ENCODE measurements around the gene PEAK1.

PEAK1 gene

DNA sequence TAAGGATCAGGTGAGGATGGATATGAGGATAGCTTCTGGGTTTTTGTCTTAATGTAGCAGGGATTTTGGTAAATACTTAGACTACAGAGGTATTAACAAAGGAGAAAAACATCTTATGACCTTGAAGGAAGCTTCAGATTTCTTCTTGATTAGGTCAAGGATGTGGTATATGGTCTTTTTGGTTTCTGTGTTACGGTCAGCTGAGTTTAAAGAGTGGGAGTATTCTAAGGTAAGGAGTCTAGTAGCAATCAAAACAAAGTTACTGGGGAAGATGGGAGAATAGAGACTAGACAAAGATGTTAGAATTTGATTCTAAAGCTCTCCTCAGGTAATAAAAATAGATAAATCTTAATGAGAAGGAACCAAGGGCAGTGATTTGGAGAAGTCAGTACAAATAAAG, 7.0 kb upstream of the PEAK1 start:
- H3K4me3 ChIP-seq (ENCODE audit: low read depth, low read length) = no peak overlapping the region
- no peak for DNase-seq (ENCODE audit: low read depth)
- no peak for TF ChIP-seq CTCF (IDR thresholded peaks at IDR 0.05; ENCODE audit: control insufficient read depth, extremely low read depth, insufficient read depth)

DNA sequence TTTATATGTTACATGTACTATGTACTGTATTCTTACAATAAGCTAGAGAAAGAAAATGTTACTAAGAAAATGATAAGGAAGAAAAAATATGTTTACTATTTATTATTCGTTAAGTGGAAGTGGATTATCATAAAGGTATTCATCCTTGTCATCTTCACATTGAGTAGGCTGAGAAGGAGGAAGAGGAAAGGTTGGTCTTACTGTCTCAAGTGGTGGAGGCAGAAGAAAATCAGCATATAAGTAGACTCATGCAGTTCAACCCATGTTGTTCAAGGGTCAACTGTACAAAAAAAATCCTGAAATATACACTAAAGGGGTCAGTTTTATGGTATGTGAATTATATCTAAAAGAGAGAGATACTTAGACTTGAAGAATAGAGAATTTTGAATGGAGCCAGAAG, 6.5 kb upstream of the PEAK1 start:
- TF ChIP-seq CTCF (IDR thresholded peaks at IDR 0.05; ENCODE audit: control insufficient read depth, extremely low read depth, insufficient read depth) = no peak
- H3K4me3 ChIP-seq (ENCODE audit: low read depth, low read length) = no peak overlapping the region
- no peak for DNase-seq (ENCODE audit: low read depth)

DNA sequence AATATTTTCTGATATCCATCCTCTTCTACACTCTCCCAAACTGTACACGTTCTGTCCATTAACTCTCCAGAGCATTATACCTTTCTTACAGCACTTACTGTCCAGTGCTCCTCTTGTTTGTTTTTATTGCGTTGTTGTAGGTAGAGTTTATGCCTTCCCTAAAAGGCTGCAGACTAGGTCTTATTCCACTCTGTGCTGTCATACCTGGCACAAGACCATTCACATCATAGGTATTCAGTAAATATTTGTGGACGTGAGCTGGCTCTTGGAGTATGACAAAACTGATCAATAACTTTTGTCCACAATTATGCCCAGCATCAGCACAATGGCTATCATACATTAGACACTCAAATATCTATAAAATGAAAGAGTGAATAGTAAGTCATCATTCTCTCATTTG, 5.2 kb upstream of the PEAK1 start:
- TF ChIP-seq CTCF (IDR thresholded peaks at IDR 0.05; ENCODE audit: control insufficient read depth, extremely low read depth, insufficient read depth) = no peak
- peak; percentile 38 for DNase-seq (ENCODE audit: low read depth)
- H3K4me3 ChIP-seq (ENCODE audit: low read depth, low read length) = no peak overlapping the region

DNA sequence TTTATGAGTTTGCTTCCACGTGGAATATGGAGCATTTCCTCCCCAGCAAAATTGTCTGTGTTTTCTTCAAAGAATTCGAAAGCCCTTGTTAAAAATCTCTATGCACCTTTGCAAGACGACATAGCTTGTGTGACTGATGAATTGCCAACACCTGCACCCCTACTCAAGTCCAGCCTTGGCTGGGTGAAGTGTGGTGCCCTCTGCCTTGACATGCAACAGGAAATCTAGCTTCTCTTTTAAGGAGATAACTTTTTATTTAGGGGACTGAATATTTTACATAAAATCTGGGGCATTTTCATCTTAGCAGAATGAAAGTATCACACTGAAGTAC, 1.4 kb upstream of the PEAK1 start:
- peak overlapping the region; percentile 68 for H3K4me3 ChIP-seq (ENCODE audit: low read depth, low read length)
- no peak for TF ChIP-seq CTCF (IDR thresholded peaks at IDR 0.05; ENCODE audit: control insufficient read depth, extremely low read depth, insufficient read depth)
- no peak for DNase-seq (ENCODE audit: low read depth)

DNA sequence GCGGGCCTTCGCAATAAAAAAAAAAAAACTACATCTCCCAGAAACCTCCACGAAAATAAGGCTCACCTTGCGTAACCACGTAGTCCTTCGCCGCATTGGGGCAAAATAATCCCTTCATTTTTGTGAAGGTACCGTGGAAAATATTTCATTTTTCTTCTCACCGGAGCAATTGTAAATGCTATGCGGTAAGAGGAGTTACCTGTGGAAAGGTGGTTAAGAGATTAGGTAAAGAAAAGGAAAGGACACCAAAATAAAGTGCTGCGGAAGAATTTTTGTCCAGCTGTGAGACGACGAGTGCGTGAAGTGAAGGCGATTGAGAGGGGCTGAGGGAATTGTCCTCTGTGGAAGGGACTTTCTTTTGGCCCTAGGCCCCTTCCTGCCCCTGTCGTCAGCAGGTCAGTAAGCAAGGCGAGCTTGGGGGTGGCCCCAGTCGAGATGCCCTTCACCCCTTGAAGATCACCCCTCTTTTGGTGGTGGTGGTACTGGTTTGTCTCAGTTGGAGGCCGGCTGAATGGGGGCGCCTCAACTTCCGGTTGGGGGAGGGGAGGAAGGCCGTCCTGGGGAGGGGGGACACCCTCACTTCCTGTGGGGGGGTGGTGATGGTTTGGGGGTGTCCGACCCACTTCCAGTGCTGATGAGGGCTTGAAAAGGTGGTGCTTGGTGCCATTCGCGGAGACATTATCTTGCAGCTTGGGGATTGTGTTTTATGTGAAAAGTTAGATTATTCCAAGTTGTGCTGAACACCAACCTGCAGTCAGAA, 886 bp upstream of the PEAK1 start, which contains the start of gene HMG20A:
HMG20A (plus strand) TSS at position 279 of the 760 bp plus-strand sequence. CDS start 37,520 bp downstream, outside the sequence.
- peak within 1 kb of the TSS; percentile 68 for H3K4me3 ChIP-seq (ENCODE audit: low read depth, low read length)
- peak; percentile 67 for DNase-seq (ENCODE audit: low read depth)
- TF ChIP-seq CTCF (IDR thresholded peaks at IDR 0.05; ENCODE audit: control insufficient read depth, extremely low read depth, insufficient read depth) = no peak

GRCh38 chr15:77418966-77419835, 703 bp downstream of the PEAK1 start:
- TF ChIP-seq CTCF (IDR thresholded peaks at IDR 0.05; ENCODE audit: control insufficient read depth, extremely low read depth, insufficient read depth) = no peak
- no peak for DNase-seq (ENCODE audit: low read depth)
- no peak overlapping the region for H3K4me3 ChIP-seq (ENCODE audit: low read depth, low read length)
